Stimulated activated CD4-positive, alpha-beta T cell treated with anti-CD3 and anti-CD28 coated beads, Interleukin-4, amount 100 ng/mL, for 1 hour (primary cell): ENCODE measurements around the gene CNTNAP2.

Experiments
- DNase-seq: peaks from one replicate; pipeline ENCODE4 v3.0.0-alpha.2; 2020

CNTNAP2 gene

DNA sequence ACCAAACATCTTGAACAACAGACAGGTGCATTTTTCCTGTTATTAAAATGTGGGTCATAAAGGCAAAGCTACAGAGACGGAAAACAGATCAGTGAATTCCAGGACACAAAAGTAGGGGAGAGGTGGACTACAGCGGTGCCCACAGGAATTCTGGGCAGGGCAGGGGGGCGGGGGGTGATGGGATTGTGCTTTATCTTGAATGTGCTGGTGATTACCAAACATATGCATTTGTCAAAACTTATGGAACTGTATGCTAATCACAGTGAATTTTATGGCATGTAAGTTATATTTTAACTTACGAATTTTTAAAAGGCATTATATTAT is 519.4 kb downstream of the CNTNAP2 start:
- DNase-seq = no peak

DNA sequence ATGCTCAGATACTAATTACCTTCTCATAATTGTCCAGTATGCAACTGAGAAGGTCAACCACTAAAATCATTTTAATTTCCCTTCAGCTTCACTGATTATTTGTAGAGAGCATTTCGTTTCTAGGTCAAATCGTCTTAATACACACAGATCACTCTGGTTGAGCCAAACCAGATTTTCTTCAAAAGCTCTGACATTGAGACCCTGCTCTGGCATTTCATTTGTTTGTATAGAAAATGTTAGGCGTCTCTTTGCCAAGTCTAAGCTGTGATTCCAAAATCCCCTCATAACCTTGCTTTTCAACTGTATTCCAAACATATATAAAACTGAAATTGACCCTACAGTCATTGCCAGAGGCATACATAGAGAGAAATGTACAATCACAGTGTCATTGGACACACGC is 520.0 kb downstream of the CNTNAP2 start:
- DNase-seq = no peak

DNA sequence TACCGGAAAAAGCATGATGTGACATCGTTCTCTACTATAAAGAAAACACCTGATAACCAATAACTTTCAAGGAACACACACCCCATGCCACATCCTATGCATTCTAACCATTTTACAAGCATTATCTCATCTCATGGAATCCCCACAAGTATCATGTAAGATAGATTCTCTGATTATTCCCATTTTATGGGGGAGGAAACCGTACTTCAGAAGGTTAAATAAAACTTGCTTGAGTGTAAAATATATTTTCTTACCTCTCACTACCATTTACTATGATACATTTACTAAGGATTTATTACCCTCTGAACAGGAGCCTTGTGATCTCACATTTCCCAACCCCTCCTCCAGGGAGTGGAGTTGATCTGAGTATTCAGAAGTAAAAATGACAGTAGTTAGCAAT is 522.7 kb downstream of the CNTNAP2 start:
- no peak for DNase-seq

DNA sequence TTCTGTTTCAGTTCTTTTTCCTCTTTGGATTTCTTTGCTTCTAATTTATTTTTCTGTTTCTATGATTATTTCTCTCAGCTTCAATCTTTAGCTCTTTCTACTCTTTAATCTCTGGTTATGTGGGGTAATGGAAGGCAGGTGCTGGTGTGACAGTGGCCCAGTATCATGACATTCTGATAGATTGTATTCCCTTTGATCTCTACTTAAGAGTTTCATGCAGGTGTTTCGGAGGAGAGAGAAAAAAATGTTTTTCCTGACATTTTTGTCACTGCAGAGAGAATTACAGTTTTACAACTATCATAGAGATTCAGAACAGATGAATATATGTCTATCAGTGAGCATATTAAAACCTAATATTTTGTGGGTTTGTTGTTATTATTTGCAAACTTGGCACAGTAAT is 524.9 kb downstream of the CNTNAP2 start:
- DNase-seq = no peak

DNA sequence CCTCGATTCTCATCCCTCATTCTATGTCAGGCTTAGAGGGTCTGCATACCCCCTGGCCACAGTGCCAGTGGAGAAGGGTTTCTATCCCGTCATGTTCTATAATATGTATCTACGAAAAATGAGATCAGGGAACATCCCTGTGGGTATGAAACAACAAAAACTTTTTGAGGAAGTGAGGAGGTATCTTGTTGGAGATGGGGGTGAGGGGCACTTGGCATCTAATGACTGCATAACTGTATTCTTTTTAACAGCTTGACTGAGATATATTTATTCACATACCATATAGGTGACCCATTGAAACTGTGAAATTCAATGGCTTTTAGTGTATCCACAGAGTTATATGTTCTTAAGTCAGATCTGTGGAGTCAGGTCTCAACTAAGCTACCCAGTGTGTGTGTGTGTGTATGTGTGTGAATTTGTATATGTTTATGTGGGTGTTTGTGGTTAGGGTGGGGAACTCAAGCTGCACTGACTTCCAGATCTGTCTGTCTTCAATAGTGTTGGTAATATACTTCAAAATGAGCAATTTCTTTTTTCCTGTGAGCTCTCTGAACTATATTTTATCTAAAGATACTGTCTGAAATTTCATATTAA is 528.9 kb downstream of the CNTNAP2 start:
- no peak for DNase-seq

DNA sequence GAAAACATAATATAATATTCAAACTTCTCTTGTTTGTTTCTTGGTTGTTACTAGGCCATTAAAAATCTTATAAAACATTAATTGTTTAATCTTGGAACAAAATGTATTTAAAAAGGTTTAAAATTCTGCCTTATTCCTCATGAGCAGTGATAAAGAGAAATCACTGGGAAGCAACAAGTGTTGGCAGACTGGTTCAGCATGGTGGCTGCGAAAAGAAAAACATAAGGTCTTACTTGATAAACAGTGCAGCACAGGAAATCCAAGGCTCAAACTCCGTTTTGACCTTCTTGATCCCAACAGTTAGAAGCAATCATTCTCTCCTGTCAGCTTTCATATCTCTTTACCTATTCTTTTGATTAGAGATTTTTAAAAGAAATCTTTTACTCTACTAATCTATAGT is 530.8 kb downstream of the CNTNAP2 start:
- no peak for DNase-seq

DNA sequence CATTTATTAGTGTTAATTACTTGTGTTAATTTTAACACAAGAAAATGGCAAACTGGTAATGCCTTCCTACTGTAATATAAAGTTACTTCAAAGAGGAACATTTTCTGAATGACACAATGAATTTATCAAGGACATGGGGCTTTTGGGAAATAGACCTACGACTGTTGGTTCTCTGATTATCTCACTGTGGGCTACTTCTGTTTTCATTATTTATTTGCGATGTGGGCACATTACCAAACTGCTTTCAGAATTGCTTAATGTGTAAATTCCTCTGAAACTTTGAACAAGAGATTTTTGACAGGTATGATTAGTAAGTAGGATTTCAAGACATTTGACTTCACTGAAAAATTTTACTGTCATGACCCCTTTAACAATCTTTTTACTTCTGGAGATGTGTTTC is 535.6 kb downstream of the CNTNAP2 start:
- no peak for DNase-seq

DNA sequence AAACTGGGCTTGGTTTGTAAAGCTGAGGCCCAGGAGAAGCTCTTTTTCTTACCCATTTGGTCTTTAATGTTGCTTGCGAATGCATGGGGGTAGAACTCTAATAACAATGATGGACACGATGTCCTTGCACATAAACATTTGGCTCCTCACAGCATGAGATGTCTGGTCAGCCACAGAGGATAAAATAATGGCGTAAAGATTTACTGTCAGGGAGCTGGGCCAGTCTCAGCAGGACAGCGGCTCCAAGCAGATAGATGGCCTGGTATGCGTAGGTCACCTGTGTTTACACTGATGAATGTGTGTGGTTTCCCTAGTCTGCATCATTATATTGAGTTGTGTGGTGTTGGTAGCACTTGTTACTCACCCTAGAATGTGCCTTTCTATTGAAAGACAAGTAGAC is 537.4 kb downstream of the CNTNAP2 start:
- no peak for DNase-seq

DNA sequence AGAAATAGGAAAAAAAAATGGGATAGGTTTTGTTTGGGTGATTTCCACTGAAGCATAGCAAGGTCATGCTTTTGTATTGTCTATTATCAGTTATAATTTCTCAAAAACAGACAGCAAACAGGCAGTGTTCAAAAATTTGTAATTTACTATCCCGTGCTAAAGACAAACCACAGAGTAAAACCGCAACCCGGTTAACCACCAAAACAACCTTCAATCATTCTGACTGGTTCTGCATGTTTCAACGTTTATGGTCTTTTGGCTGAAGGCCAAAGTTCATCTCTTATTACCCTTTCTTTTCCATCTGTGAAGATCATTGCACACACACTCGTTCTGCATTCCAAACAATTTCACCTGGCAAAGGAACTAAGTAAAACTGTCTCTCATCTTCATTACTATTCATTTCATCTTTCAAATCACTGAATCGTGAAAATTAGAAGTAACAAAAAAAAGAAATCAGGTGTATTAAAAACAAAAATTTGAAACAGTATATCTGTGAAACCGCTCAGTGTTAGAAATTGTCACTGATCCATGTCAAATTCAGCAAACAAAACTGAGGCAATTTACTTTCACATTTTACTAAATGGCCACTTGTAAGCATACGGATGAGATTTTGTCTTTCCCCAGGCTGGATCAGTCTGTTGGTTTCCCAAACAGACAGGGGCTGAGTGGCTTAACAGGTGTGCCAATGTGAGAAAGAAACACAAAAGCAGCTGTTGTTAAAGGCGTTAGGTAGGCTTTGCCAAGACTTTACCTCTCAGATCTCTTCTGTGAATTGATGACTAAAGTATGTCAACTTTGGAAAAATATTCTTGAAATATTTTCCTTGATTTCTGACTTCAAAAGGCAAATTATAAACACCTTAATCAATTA is 539.6 kb downstream of the CNTNAP2 start:
- no peak for DNase-seq

DNA sequence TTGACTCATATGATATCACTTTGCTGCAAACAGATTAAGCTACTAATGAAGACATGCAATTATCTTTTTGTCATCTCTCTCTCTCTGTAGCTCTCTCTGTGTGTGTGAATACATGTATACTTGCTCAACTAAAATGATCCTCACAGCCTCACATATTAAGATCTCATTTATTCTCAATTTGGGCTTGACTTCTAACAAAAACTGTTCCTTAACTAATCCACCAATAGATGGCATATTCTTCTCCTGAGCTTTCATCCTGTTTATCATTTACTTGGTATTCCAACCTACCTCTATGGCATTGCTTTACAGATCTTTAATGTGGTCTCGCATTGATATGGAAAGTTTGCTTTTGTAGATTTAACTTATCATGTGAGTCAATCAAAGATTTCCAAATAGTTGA is 540.4 kb downstream of the CNTNAP2 start:
- no peak for DNase-seq

DNA sequence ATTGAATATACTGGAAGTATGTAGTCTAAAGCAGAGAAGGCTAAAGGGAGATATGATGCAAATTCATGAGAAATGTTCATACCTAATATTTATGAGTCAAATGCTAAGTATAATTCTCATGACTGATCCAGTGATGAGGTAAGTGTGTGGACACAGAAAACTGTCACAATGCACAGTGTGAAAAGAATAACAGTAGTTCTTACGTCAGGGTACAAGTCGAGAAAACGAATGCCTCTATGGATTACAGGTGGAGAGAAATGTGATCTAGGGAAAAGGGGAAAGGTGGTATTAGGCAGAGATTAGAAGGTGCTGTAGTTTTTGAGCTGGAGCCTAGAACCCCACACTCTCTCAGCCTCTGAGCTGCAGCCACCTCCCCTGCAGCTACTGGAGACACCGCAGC is 542.0 kb downstream of the CNTNAP2 start:
- DNase-seq = no peak

DNA sequence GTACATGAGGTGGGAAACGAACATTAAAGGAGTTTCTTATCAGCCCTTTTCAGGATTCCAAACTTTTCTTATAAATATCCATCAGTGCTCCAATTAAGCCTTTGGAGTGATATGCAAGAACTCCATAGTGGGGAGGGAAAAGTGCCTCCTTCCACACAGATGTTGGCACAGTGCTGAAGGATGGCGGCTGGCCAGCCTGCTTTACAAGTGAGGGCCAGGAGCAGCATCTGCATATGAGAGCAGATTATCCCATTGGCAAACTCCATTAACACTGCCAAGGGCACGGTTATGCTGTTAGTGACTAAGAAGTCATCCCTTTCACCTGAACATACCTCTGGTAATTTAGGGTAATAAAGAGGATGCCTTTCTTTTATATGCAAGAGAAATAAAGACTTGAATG is 543.1 kb downstream of the CNTNAP2 start:
- no peak for DNase-seq

DNA sequence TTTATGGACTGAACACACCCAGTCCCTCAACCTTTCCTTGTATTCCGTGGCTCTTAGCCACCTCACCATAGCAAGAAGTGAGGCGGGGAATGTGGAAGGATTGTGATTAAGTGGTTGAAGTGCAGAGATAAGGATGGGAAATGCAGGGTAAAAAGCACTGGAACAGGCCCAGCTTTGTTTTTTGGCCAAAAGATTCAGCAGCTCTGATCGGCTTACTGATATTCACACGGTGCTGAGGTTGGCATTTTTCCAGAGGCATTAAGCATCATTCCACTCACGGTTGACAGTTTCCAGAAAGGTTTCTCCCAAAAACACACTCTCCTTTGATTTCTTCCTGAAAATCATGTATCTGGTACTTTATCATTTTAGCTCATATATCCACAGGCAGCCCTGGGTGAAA is 544.2 kb downstream of the CNTNAP2 start:
- no peak for DNase-seq

DNA sequence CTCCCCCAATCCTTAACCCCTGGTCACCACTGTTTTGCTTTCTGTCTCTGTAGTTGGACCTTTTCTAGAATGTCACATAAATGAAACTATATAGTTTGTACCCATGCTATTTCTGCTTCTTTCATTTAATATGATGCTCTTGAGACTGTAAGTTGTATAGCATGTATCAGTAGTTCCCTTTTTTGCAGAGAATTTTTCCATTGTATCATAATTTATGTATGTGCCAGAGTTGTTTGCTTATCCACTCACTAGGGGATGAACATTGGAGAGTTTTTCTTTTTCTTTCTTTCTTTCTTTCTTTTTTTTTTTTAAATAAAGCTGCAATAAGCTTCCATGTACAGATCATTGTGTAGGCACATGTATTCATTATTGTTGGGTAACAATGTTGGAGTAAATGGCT is 544.8 kb downstream of the CNTNAP2 start:
- no peak for DNase-seq

DNA sequence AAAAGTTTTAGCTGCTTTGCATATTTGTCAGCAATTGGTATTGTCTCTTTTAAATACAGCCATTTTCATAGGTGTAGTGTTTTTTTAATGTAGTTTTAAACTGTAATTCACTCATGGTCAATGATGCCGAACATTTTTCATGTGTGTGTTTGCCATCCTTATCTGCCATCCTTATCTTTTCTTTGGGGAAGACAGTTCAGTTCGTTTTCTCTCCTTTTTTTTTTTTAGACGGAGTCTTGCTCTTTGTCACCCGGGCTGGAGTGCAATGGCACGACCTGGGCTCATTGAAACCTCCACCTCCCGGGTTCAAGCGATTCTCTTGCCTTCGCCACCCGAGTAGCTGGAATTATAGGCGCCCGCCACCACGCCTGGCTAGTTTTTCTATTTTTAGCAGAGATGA is 545.3 kb downstream of the CNTNAP2 start:
- no peak for DNase-seq

DNA sequence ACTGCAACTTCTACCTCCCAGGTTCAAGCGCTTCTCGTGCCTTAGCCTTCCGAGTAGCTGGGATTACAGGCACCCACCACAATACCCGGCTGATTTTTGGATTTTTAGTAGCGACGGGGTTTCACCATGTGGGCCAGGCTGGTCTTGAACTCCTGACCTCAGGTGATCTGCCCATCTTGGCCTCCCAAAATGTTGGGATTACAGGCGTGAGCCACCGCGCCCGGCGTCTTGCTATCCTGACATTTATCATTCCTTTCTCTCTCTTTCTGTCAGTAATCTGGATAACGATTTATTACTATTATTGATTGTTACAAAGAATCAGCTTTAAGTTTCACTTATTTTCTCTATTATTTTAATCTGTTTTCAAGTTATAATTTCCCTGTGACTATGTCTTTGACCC is 548.4 kb downstream of the CNTNAP2 start:
- DNase-seq = no peak

DNA sequence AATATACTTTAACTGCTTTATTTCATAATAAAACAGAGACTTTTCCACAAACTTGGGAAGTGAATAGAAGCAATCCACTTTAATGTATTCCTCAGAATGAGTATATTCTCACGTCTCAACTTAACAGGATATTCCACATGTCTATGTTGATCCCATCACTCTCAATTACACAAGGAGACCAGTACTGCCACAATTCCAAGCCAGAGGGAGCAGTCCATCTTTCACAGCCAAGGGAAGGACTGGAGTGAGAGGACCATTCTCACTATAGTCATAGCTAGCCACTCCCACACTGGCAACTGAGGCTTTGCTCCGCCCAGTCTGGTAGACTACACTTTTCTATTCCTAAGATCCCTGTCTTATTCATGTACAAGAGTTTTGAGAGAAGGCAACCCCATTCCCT is 553.9 kb downstream of the CNTNAP2 start:
- no peak for DNase-seq

DNA sequence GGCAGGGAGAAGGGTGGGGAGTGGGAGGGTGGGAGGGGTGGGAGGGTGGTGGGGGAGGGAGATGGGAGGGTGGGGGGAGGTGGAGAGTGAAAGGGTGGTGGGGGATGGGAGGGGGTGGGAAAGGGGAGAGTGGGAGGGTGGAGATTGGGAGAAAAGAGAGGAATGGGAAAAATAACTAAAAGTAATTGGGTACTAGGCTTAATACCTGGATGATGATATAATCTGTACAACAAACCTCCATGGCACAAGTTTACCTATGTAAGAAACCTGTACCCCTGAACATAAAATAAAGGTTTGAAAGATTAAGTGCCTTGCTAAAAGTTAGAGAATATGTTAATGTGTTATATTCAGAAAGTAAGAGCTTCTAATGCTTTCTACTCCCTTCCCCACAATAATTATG is 564.9 kb downstream of the CNTNAP2 start:
- DNase-seq = no peak

DNA sequence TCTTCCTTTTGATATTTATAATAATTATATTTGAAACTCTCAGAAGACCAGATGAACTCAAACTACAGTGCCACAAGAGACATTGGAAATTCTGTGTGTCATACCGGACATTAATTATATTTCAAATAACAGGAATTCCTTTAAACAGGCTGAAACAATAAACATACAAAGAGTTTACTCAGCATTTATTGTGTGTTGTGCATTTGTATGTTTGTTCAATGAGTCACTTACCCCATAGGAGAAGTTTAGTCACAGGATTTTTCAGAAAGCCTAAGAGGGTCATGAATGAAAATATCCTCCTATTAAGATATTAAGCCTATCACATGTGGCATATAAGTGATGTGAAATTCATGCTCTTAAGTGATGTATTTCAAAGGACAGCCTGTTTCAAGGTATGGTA is 566.8 kb downstream of the CNTNAP2 start:
- no peak for DNase-seq

DNA sequence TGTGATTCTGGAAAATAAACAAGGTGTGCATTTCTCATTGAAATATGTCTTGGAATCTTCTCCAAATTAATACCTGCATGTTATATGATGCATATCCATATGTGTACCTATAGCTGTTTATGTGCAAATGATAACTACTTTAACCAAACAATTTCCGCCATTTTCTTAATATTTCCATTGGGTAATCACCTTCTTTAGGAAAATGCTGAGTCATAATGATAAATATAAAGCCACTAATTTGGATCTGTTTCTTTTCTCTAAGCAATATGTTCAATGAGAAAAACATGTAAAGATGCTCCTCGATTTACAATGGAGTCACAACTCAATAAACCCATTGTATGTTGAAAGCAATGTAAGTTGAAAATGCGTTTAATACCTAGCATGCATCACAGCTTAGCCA is 574.4 kb downstream of the CNTNAP2 start:
- no peak for DNase-seq

DNA sequence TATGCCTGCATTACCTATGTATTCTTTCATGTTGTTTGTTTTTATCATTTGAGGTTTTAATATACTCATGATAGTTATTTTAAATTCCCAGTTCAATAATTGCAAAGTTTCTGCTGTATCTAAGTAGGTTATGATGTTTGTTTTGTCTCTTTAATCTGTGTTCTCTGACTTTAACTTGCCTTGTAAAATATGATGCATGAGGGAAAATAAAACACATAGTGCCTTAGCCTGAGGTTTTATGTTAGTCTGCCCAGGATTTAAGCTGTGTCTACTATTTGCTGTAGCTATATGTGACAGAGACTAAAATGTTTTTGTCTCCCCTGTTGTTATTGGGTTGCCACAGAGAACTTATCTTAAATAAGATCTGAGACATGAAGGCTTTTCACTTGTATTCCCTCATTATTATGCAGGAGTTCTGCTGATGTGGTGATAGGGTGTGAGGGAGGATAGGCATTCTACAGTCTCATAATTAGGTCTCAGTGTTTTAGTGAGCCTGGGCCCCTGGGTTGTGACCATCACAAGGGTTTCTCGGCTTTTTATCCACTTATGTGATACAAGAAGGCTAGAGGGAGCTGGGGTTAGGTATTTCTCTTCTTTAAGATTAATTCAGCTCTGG is 582.5 kb downstream of the CNTNAP2 start:
- DNase-seq = no peak

DNA sequence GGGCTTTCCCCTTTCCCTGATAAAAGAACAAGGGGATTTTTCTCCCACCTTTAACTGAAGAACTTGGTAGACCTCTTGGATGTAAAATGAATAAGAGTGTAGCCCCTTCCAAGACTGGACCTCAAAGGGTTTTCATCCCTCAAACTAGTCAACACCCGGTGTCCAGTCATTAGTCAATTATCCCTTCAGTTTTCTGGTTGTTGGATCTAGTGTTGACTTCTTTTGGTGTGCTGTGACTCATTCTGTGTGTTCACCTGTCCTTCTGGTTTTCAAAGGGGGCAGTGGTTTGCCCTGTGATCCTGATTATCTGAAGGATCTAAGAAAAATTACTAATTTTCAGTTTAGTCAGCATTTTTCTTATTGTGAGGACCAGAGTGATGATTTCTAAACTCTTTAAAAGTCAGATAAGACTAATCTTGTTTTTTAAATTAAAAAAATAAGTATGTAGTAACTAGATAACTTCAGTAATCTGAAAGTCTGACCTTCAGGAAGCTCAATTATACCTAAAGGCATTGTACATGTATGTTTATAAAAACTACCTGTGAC is 583.5 kb downstream of the CNTNAP2 start:
- DNase-seq = no peak

DNA sequence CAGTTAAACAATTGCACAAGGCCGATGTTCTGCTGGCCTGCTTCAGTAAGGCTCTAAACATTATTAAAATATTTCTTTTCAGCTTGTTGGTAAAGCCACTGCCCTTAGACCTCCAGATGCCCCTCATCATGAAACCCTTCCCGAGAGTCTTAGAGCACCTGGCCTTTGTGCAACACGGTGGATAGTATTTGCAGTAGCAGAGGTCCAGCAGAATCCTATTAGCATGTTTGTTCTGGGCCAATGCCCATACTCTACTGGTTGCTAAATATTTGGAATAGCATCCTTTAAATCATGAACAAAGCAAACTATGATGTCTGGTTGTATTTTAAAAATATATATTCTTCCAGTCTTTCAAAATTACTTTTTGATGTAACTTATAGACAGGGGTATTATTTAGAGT is 584.6 kb downstream of the CNTNAP2 start:
- DNase-seq = no peak

DNA sequence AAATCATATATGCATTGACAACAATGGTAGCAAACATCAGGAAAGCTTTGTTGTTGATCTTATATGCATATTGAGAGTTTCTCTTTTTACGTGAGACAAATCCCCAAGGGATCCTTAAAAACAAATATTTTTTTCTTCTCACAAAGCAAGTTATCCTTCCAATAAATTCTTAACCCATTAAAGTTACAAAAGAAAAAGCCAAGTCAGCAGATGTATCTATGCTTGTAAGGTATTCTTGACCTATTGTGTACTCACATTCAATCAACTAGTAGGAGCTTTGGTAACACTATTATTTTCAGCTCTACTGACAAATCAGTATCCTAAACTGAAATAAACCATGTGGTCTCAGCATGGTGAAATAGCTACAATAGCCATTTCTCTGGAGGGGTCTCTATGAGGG is 586.3 kb downstream of the CNTNAP2 start:
- no peak for DNase-seq
